SK-N-SH (cell line): ENCODE data around the gene CKB. TPM values are rescaled to one million over a fixed set of nuclear protein-coding genes. Genes with fewer than 3 reads are reported as not detected.

Experiments used
- CTCF ChIA-PET: fragments of 300-600, 350-600 bp; formaldehyde crosslinking; extraction: SDS; loops from one replicate; lab custom pipeline; 2021; lab: Yijun Ruan, JAX
- POLR2A ChIA-PET: fragments of 350-600 bp; sonication (Branson Sonifier 250); formaldehyde crosslinking; extraction: SDS; loops from one replicate; lab custom pipeline; 2020; ENCODE audit warnings: antibody characterized with exemption, inconsistent platforms; lab: Yijun Ruan, JAX
- DNase-seq: peaks from one replicate; pipeline ENCODE4 v3.0.0; 2012
- H2AFZ ChIP-seq: fragments of 200-600 bp; sonication (generic); 2 replicates; pipeline ENCODE4 v1.8.1; 2016; ENCODE audit warnings: antibody characterized with exemption, mild to moderate bottlenecking, low read depth
- H3F3A ChIP-seq: fragments of 200-600 bp; sonication (generic); replicated peaks from 2 replicates; pipeline ENCODE3; 2016; ENCODE audit warnings: antibody characterized with exemption, mild to moderate bottlenecking; ENCODE audit not compliant: insufficient read depth
- H3K27ac ChIP-seq, 2 experiments: fragments of 200-500 bp in 1 of 2; fragments of 200-600 bp in 1 of 2; sonication (Bioruptor generic) in 1 of 2; sonication (generic), shearing (Covaris generic) in 1 of 2; 2 replicates each; pipeline versions ENCODE4 v1.5.1 to v1.6.1; 2014 to 2016; ENCODE audit warnings: low read depth in 2 of 2, inconsistent platforms in 1 of 2, low read length in 1 of 2, mild to moderate bottlenecking in 1 of 2, mixed read lengths in 1 of 2
- H3K27me3 ChIP-seq: fragments of 200-600 bp; sonication (generic), shearing (Covaris generic); 2 replicates; pipeline ENCODE4 v1.6.1; 2016; ENCODE audit warnings: mixed run types; ENCODE audit not compliant: insufficient read depth
- H3K36me3 ChIP-seq, 2 experiments: fragments of 200-500 bp in 1 of 2; fragments of 200-600 bp in 1 of 2; sonication (Bioruptor generic) in 1 of 2; sonication (generic) in 1 of 2; replicated peaks in 1 of 2; 2 replicates each; pipeline versions ENCODE3 to v1.5.1; 2014 to 2016; ENCODE audit warnings: low read length in 1 of 2, mild to moderate bottlenecking in 1 of 2; ENCODE audit not compliant: insufficient read depth in 2 of 2, control insufficient read depth in 1 of 2
- H3K4me1 ChIP-seq, 2 experiments: fragments of 200-500 bp in 1 of 2; fragments of 200-600 bp in 1 of 2; sonication (Bioruptor generic) in 1 of 2; sonication (generic), shearing (Covaris generic) in 1 of 2; 2 replicates each; pipeline versions ENCODE4 v1.5.1 to v1.6.1; 2014 to 2016; ENCODE audit warnings: low read depth in 1 of 2, low read length in 1 of 2, mixed run types in 1 of 2; ENCODE audit not compliant: insufficient read depth in 2 of 2, control insufficient read depth in 1 of 2
- H3K4me2 ChIP-seq: fragments of 200-600 bp; sonication (generic), shearing (Covaris generic); 2 replicates; pipeline ENCODE4 v1.6.1; 2017; ENCODE audit warnings: mixed run types
- H3K4me3 ChIP-seq, 2 experiments: fragments of 200-500 bp in 1 of 2; fragments of 200-600 bp in 1 of 2; sonication (Bioruptor generic) in 1 of 2; sonication (generic), shearing (Covaris generic) in 1 of 2; 2 replicates each; pipeline versions ENCODE4 v1.5.1 to v1.8.1; 2014 to 2016; ENCODE audit warnings: low read depth in 2 of 2, inconsistent platforms in 1 of 2, low read length in 1 of 2, mild to moderate bottlenecking in 1 of 2, mixed read lengths in 1 of 2, moderate library complexity in 1 of 2
- H3K79me2 ChIP-seq: fragments of 200-600 bp; sonication (generic); 2 replicates; pipeline ENCODE4 v1.8.1; 2017; ENCODE audit warnings: mild to moderate bottlenecking; ENCODE audit not compliant: insufficient read depth
- H3K9ac ChIP-seq: fragments of 200-600 bp; sonication (generic); 2 replicates; pipeline ENCODE4 v1.6.1; 2017; ENCODE audit warnings: mixed run types
- H3K9me2 ChIP-seq: fragments of 200-600 bp; sonication (generic); 2 replicates; pipeline ENCODE4 v1.6.1; 2017; ENCODE audit warnings: mixed run types
- H3K9me3 ChIP-seq: fragments of 200-600 bp; sonication (generic); 2 replicates; pipeline ENCODE4 v1.6.1; 2017; ENCODE audit warnings: mixed run types, mild to moderate bottlenecking, moderate library complexity
- H4K20me1 ChIP-seq: fragments of 200-600 bp; sonication (generic); 2 replicates; pipeline ENCODE4 v1.6.1; 2017; ENCODE audit warnings: mild to moderate bottlenecking, mixed run types; ENCODE audit not compliant: insufficient read depth
- CTCF ChIP-seq: fragments of 200-600 bp; sonication (generic); IDR thresholded peaks from 2 replicates; pipeline ENCODE4 v1.6.1; 2017; ENCODE audit warnings: antibody characterized with exemption, mild to moderate bottlenecking, moderate library complexity
- GATA2 ChIP-seq: sonication (generic); formaldehyde crosslinking; IDR thresholded peaks from 2 replicates; pipeline ENCODE4 v1.5.0; 2020; ENCODE audit warnings: mild to moderate bottlenecking, missing genetic modification reagents
- IRF3 ChIP-seq: fragments of 150-350 bp; IDR thresholded peaks from 2 replicates; pipeline ENCODE4 v1.6.1; 2016; ENCODE audit warnings: mild to moderate bottlenecking, low read depth, low read length
- MEF2A ChIP-seq: IDR thresholded peaks from 2 replicates; pipeline ENCODE4 v1.4.0; 2012; ENCODE audit warnings: low read depth, borderline replicate concordance
- RAD21 ChIP-seq: IDR thresholded peaks from 2 replicates; pipeline ENCODE4 v1.6.1; 2012; ENCODE audit warnings: mild to moderate bottlenecking, low read length
- RXRA ChIP-seq: IDR thresholded peaks from 2 replicates; pipeline ENCODE4 v1.4.0; 2012; ENCODE audit warnings: low read depth, mild to moderate bottlenecking, borderline replicate concordance
- SMC3 ChIP-seq: IDR thresholded peaks from 2 replicates; pipeline ENCODE4 v1.6.1; 2012; ENCODE audit warnings: low read depth, low read length, improper control_type of control experiment
- ZBTB33 ChIP-seq: IDR thresholded peaks from 2 replicates; pipeline ENCODE4 v1.4.0; 2012; ENCODE audit warnings: low read depth, borderline replicate concordance
- WGBS: methylation state at CpG from one replicate; pipeline ENCODE4 v1.1.6; 2017; ENCODE audit warnings: low lambda C conversion rate; 5-methylcytosine and 5-hydroxymethylcytosine counted together
- polyA plus RNA-seq, 3 experiments: library from polyadenylated mRNA; depleted of rRNA; stranded (reverse); fragments of >200 nt; gene quantifications; 2 replicates each; pipeline ENCODE4 v1.2.3, GENCODE V29; 2012
- TF ChIP-seq, protein P1 (sequence below): IDR thresholded peaks from 2 replicates; pipeline ENCODE4 v1.4.0; 2012; ENCODE audit warnings: low read depth, borderline replicate concordance

CKB gene
- polyA plus RNA-seq, 1 of the 3 experiments (the other 2 are of a cell fraction), result 53.0 TPM

DNA sequence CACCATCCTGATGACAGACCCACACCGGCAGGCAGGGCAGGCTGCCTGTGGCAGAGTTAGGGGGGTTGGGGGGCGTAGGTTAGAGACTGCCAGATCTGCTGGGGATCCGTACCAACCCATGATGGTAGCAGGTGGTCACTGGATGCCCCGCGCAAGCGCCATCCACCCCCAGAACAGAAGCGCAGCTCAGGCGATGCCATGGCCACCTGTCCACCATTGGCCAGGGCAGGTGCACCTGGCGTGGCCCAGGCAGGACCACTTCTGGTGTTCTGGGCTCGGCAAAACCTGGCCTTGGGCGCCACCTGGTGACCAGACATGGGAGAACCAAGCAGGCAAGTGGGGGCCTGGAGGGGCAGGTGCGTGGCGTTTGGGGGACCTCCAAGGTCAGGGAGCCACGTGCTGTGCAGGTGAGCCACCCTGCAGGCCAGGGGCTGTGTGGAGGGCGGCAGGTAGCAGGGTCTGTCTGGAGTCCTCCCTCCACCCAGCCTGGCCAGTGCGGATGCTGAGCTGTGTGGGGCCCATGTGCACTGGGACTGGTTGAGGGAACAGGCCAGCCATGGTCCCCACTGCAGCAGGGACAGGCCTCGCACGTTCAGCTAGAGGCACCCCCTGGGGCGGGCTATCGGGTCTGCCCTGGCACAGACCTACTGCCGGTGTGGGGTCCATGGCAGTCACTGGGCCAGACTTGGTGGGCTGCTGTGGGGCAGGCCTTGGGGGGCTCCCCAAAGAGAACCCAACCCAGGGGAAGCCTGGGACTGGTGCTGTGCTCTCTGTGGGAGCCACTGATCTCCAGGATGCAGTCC is 24.2 kb upstream of the CKB start:
- POLR2A ChIA-PET, result interaction anchor here (1.0 to 1.2 kb wide), 2 partner anchors 25 to 28 kb away, joined by 3 to 4 read pairs; partner anchors contain the start of gene CKB
- Histone ChIP-seq H3K27ac (no peak overlapping the region), H2AFZ (no peak overlapping the region), H3F3A (peaks cover 5% of the 10 kb centered on the region), H3K4me3 (peak overlapping the region in 1 of 2 experiments; percentile 50; a peak in 1 of 4 replicates), H3K4me1 (peaks cover 7 to 25% of the 10 kb centered on the region in 2 experiments; a peak in 3 of 4 replicates), H3K27me3 (no peaks in the 10 kb centered on the region), H3K79me2 (peaks cover 15% of the 10 kb centered on the region), H3K9me2 (no peaks in the 10 kb centered on the region), H3K4me2 (no peak overlapping the region), H3K36me3 (no peaks in the 10 kb centered on the region), H3K9me3 (no peaks in the 10 kb centered on the region), H3K9ac (no peak overlapping the region), H4K20me1 (peaks cover 17% of the 10 kb centered on the region)
- 16% methylated on average over 5 of the region's 21 CpGs for WGBS
- TF ChIP-seq RAD21, result peak; percentile 91
- TF ChIP-seq, protein P1, sequence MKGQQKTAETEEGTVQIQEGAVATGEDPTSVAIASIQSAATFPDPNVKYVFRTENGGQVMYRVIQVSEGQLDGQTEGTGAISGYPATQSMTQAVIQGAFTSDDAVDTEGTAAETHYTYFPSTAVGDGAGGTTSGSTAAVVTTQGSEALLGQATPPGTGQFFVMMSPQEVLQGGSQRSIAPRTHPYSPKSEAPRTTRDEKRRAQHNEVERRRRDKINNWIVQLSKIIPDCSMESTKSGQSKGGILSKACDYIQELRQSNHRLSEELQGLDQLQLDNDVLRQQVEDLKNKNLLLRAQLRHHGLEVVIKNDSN, result no peak
- no peak for TF ChIP-seq IRF3
- no peak for TF ChIP-seq GATA2 (CRISPR knock-in tag)
- TF ChIP-seq ZBTB33, result no peak
- TF ChIP-seq RXRA, result no peak
- peak; percentile 80 for TF ChIP-seq SMC3
- peak; percentile 91 for TF ChIP-seq CTCF
- TF ChIP-seq MEF2A, result no peak
- CTCF ChIA-PET, result interaction anchor here (0.6 to 11.6 kb wide), 26 partner anchors 8 to 409 kb away, joined by 3 to 194 read pairs (median 4); partner anchors contain the start of genes BAG5, CKB and TRMT61A
- peak; percentile 94 for DNase-seq
